Uterus (tissue), 4 donors: ENCODE measurements around the gene LGI2. TPM values are rescaled to one million over a fixed set of nuclear protein-coding genes. Genes with fewer than 3 reads are reported as not detected.

Experiments
- DNase-seq, 2 donors: peaks; one replicate each; pipeline ENCODE4 v3.0.0-alpha.2; 2019 to 2020
- H3K27ac ChIP-seq, 2 donors: fragments of 200-600 bp; sonication (generic); 1 replicate in 1 of 2; 2 replicates in 1 of 2; pipeline ENCODE4 v1.5.1; 2016 to 2018
- H3K27me3 ChIP-seq, 2 donors: fragments of 200-600 bp; sonication (generic); one replicate each; pipeline ENCODE4 v1.5.1; 2018 to 2019; ENCODE audit warnings: control low read depth in 1 of 2
- H3K36me3 ChIP-seq, 2 donors: fragments of 200-600 bp; sonication (generic); one replicate each; pipeline ENCODE4 v1.5.1; 2019; ENCODE audit warnings: control low read depth in 1 of 2
- H3K4me1 ChIP-seq, 2 donors: fragments of 200-600 bp; sonication (generic); one replicate each; pipeline ENCODE4 v1.5.1; 2018 to 2019; ENCODE audit warnings: control low read depth in 1 of 2
- H3K4me3 ChIP-seq, 2 donors: fragments of 200-600 bp; sonication (generic); 1 replicate in 1 of 2; 2 replicates in 1 of 2; pipeline ENCODE4 v1.5.1; 2018 to 2019; ENCODE audit warnings: mild to moderate bottlenecking in 1 of 2
- H3K9me3 ChIP-seq, 2 donors: fragments of 200-600 bp; sonication (generic); one replicate each; pipeline ENCODE4 v1.5.1; 2019; ENCODE audit warnings: control low read depth in 1 of 2
- CTCF ChIP-seq, 4 experiments: fragments of 200-600 bp in 2 of 4; fragments of 450-650 bp in 2 of 4; sonication (generic) in 2 of 4; IDR thresholded peaks; one replicate each; pipeline ENCODE4 v1.5.1; 2016 to 2019; ENCODE audit warnings: antibody characterized with exemption in 4 of 4, mild to moderate bottlenecking in 2 of 4, moderate library complexity in 1 of 4
- POLR2A ChIP-seq, 2 donors: fragments of 450-650 bp; IDR thresholded peaks; one replicate each; pipeline ENCODE4 v1.6.1; 2016; ENCODE audit warnings: antibody characterized with exemption in 2 of 2, mild to moderate bottlenecking in 1 of 2, moderate library complexity in 1 of 2
- intact Hi-C: fragments of 100-400 bp; cut with DNase I; formaldehyde crosslinking; loops from one replicate; pipeline ENCODE4 v1.15.1; 2023; ENCODE audit warnings: low total_unique reads
- total RNA-seq, 4 donors: library from RNA; depleted of rRNA in 3 of 4; stranded (reverse); fragments of >200 nt in 3 of 4; gene quantifications; one replicate each; pipeline versions ENCODE4 v1.1.0 to v1.2.4, GENCODE V29; 2014 to 2023
- donor health status: DM: yes; HTN: yes; CAD: no.

LGI2 gene
- total RNA-seq, 4 donors from 2014 or later, result 2.3 to 23.7 (median 14.0) TPM

GRCh38 chr4:25012655-25013054, 18.1 kb downstream of the LGI2 start:
- intact Hi-C loops, result no loop called here
- Histone ChIP-seq H3K9me3 (no peaks in the 10 kb centered on the region), H3K27me3 (no peaks in the 10 kb centered on the region), H3K36me3 (no peaks in the 10 kb centered on the region), H3K4me3 (no peak overlapping the region), H3K27ac (peak overlapping the region; percentile 77 to 87), H3K4me1 (peaks cover 0 to 9% of the 10 kb centered on the region in 2 donors)
- peak; percentile 43 to 60 for DNase-seq
- no peak for TF ChIP-seq POLR2A (IDR thresholded peaks at IDR 0.05)
- TF ChIP-seq CTCF (IDR thresholded peaks at IDR 0.05), result no peak

- Histone ChIP-seq H3K27ac (peak overlapping the region in 1 of 2 donors; percentile 87), H3K9me3 (no peaks in the 10 kb centered on the region), H3K4me1 (peaks cover 0 to 9% of the 10 kb centered on the region in 2 donors), H3K4me3 (no peak overlapping the region), H3K27me3 (no peaks in the 10 kb centered on the region), H3K36me3 (no peaks in the 10 kb centered on the region)
- intact Hi-C loops, result no loop called here
- no peak for TF ChIP-seq POLR2A (IDR thresholded peaks at IDR 0.05)
- no peak for DNase-seq
Observed at GRCh38 chr4:25011135-25011866, 19.4 kb downstream of the LGI2 start.

- no peak overlapping the region for H3K4me3 ChIP-seq
- intact Hi-C loops, result no loop called here
- no peaks in the 10 kb centered on the region for H3K27me3 ChIP-seq
- H3K4me1 ChIP-seq, result no peaks in the 10 kb centered on the region
- no peak for TF ChIP-seq POLR2A (IDR thresholded peaks at IDR 0.05)
- no peak for TF ChIP-seq CTCF (IDR thresholded peaks at IDR 0.05)
- H3K9me3 ChIP-seq, result no peaks in the 10 kb centered on the region
- no peaks in the 10 kb centered on the region for H3K36me3 ChIP-seq
- no peak overlapping the region for H3K27ac ChIP-seq
- DNase-seq, result no peak
Observed at GRCh38 chr4:25007598-25007997, 23.1 kb downstream of the LGI2 start.

GRCh38 chr4:25002681-25003080, 28.1 kb downstream of the LGI2 start:
- DNase-seq, result no peak
- Histone ChIP-seq H3K9me3 (no peaks in the 10 kb centered on the region), H3K36me3 (no peaks in the 10 kb centered on the region), H3K27ac (peak overlapping the region; percentile 27 to 46), H3K27me3 (no peaks in the 10 kb centered on the region), H3K4me3 (no peak overlapping the region), H3K4me1 (peaks cover 0 to 7% of the 10 kb centered on the region in 2 donors)
- TF ChIP-seq CTCF (IDR thresholded peaks at IDR 0.05) (no peak), POLR2A (IDR thresholded peaks at IDR 0.05) (no peak)
- intact Hi-C loops, result no loop called here

GRCh38 chr4:25001509-25001908, 29.2 kb downstream of the LGI2 start:
- intact Hi-C loops, result no loop called here
- H3K27ac ChIP-seq, result no peak overlapping the region
- H3K27me3 ChIP-seq, result no peaks in the 10 kb centered on the region
- no peak for DNase-seq
- no peaks in the 10 kb centered on the region for H3K36me3 ChIP-seq
- H3K9me3 ChIP-seq, result no peaks in the 10 kb centered on the region
- TF ChIP-seq POLR2A (IDR thresholded peaks at IDR 0.05) (no peak), CTCF (IDR thresholded peaks at IDR 0.05) (no peak)
- no peak overlapping the region for H3K4me3 ChIP-seq
- peaks cover 0 to 7% of the 10 kb centered on the region in 2 donors for H3K4me1 ChIP-seq
